Heart left ventricle (tissue), 13 donors: ENCODE data around the gene CCNA2.

Source experiments
- CTCF ChIP-seq, 12 donors: fragments of 200-600 bp; sonication (generic) in 4 of 12; IDR thresholded peaks; one replicate each; pipeline versions ENCODE4 v1.5.0 to v1.8.0; 2018 to 2022; ENCODE audit warnings: antibody characterized with exemption in 12 of 12, mild to moderate bottlenecking in 5 of 12
- POLR2A ChIP-seq, 2 donors: fragments of 450-650 bp; IDR thresholded peaks; one replicate each; pipeline ENCODE4 v1.6.1; 2017; ENCODE audit warnings: antibody characterized with exemption in 2 of 2, mild to moderate bottlenecking in 2 of 2, moderate library complexity in 2 of 2
- donor health status: ischemic (EF 13 %, LVEDD 7.1; RV severe dilation, severe dysfunction).
- donor health status: DM: no; HTN: yes; CAD: no.
- donor health status: DM: no; HTN: no; CAD: no.
- donor health status: ischemic (EF 25% LVEDD 6.9; RV normal size, moderate dysfunction).
- donor health status: ischemic (EF 25% LVEDD 5.7; RV mildly dilated, moderate dysfunction).
- donor health status: ischemic (EF 35%, LVEDD 5.7; RV mildly dilated, moderate dysfunction).
- donor health status: nonischemic (EF 11% LVEDD 7.7; RV severe dilation, severe dysfunction).
- donor health status: DM: yes; HTN: yes; CAD: no.
- donor health status: PGD.
- donor health status: ischemic (EF 29% LVEDD 5.4; RV normal size, mild dysfunction).
- donor health status: nonischemic (EF 23%, LVEDD 6.1; RV moderate dilation, normal function).

DNA sequence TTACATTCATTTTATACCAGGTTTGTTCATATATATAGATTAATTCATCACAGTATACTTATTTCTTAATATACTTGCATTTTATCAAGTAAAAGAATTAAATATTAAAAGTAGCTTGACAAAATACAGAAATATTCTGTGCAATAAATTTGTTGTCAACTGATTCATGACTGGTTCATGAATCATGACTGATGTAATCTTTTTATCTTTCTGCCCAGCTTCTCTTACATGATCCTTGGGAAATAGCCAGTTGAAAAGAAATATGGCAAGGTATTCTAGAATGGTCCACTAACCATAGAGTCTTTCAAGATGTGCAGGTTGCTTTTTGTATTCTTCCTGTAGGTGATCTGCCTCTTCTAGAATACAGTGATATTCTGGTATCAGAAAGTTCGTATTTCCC, 4.2 kb upstream of the CCNA2 start:
- TF ChIP-seq CTCF (IDR thresholded peaks at IDR 0.05) (no peak), POLR2A (IDR thresholded peaks at IDR 0.05) (no peak)
